NCI-H226 (cell line): ENCODE measurements around the gene DR1.

Experiments
- DNase-seq: peaks from one replicate; pipeline ENCODE4 v3.0.0-alpha.2; 2015

The DR1 gene

DNA sequence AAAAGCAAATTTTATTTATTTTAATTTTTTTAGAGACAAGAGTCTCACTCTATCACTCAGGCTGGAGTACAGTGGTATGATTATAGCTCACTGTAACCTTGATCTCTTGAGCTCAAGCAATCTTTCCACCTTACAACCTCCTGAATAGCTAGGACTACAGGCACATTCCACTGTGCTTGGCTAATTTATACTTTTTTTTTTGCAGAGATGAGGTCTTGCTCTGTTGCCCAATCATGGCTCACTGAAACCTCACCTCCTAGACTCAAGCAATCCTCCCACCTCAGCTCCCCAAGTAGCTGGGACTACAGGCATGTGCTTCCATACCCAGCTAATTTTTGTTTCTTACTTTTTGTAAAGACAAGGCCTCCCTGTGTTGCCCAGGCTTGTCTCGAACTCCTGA, 49.5 kb downstream of the DR1 start:
- peak; percentile 84 for DNase-seq

DNA sequence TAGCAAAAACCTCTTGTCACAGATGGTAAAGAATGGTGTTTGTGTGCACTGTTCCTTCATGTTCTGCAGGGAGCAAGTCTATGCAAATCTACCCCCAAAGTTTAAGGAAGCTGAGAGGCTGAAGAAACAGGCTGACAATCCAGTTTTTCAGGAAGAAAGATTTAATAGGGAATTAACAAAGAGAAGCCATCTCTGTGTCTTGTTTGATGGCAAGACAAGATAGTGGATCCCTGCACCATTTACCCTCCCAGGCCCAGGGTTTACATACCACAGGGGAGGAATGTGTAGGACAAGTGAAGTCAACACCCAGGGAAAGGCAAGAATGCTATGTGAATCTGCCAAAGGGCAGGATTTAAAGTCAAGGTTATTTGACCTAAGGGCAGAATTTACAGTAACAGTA, 54.1 kb downstream of the DR1 start:
- no peak for DNase-seq

GRCh38 chr1:93408203-93408602, 62.5 kb downstream of the DR1 start:
- DNase-seq: no peak

- DNase-seq: no peak
Measured at GRCh38 chr1:93411000-93411399, 65.3 kb downstream of the DR1 start.

DNA sequence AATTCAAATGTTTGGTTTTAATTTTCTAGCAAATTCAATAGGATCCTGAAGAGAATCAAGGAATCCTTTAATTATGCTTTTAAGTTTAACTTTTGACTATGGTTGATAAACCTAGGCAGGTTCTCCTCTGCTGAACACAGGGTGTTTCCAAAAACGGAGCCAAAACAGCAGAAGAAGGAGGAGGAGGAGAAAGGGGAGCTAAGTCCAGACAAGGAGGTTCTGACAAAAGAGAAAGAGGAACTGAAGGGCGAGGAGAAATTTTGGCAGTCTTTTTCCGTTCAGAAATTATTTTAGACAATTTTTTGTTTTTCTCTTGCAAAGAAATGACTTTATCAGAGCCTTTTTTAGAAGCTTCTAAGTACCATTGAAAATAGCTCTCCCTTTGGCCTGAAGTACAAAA, 69.0 kb downstream of the DR1 start:
- DNase-seq: no peak

DNA sequence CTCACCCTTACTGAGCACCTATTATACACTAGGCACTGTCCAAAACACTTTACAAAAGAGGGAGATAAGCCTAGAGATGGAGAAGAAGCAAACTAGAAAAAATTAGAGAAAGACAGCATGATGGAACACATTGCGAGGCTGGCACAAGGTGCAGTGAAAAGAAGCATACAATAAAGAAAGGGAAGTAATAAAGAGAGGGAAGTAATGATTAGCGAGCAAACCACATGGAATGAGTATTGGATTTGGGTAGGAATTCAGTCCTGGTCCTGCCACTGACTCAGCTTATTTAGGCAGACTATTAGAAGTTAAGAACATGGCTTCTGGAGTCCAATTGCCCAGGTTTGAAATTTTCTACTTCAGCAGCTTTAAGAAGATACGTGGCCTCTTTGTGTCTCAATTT, 69.6 kb downstream of the DR1 start:
- no peak for DNase-seq

DNA sequence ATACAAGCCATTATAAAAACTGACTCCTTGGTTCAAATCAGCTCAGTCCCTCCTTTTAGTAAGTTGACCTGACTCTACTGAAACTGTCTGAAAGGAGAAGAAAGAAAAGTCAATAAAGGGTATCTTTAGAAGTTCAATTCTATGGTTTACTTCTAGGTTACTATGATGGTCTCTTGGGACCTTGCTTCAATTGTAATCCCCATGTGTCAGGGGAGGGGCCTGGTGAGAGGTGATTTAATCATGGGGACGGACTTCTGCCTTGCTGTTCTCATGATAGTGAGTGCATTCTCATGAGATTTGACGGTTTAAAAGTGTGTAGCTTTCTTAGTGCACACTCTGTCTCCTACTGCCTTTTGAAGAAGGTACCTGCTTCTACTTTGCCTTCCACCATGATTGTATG, 70.5 kb downstream of the DR1 start:
- DNase-seq: no peak
